ENCODE data around the gene TNFRSF9.
A peak's percentile ranks its signal among the peaks of the same experiment; 100 is the strongest.
"Not testable (repeated sequence)": the region's sequence is repeated elsewhere in the genome, so short reads cannot be mapped to it uniquely, and the experiment has no call there.

The TNFRSF9 gene

DNA sequence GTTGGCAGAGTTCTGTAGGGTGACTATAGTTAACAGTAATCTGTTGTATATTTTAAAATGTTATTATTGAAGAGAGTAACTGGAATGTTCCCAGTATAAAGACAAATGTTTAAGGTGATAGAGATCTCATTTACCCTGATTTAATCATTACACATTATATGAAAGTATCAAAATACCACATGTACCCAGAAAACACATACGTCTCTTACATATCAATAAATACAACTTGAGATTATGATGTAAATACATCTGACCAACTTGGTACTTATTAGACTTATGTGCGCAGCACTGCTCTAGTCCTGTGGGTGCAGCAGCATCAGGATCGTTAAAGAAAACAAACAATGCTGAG is 20.2 kb upstream of the TNFRSF9 start:
- DNase-seq, result no peak

DNA sequence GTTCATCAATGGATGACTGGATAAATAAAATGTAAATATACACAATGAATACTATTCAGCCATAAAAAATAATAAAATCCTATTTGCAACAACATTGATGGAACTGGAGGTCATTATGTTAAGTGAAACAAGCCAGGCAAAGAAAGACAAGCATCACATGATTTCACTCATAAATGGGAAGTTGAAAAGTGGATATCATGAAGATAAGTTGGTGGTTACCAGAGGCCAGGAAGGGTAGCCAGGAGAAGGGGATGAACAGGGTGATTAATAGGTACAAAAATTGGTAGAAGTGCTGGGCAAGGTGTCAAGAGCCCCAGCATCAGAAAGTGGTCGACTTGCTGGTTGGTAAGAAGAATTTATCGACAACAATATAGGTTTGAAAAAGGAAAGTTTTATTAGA is 19.5 kb upstream of the TNFRSF9 start:
- DNase-seq, result no peak

GRCh38 chr1:7956218-7957032 is 15.8 kb upstream of the TNFRSF9 start:
- peak; percentile 81 for DNase-seq

GRCh38 chr1:7954683-7955082 is 14.0 kb upstream of the TNFRSF9 start:
- no peak for DNase-seq

DNA sequence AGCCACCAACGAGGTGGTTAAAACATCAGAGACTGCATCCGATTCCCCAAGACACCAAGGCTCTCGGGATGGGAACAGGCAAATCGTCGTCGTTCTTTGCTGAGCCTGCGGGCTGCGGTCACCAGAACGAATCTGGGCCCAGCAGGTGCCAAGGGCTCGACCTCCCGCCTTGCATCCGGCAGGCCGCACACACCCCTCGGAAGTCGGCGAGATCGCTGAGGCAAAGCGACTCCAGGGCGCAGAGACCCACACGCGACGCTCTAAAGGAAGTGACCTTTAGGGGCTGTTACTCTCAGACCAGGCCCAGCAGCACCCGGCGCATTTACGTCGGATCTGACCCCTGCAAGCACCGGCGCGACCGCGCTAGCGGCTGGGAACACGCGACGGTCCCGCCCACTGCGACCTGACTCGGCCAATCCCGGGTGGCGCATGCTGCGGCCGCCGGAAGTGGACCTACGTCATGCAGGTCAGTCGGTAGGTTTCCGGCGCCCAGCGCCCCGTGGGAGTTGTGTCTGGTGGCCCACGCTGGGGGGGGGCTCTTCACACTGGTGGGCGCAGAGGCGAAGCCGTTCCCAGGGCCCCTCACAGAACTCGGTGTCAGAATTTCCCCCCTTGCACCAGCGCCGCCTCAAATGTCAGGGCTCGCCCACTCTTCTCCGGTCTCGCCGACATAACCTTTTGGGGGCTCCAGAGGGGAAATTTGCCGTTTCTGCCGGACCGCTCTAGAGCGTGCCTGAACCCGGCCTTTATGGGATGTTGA is 13.4 kb upstream of the TNFRSF9 start:
- DNase-seq, result peak; percentile 85

GRCh38 chr1:7952791-7953190 is 12.2 kb upstream of the TNFRSF9 start:
- not testable (repeated sequence) for DNase-seq

DNA sequence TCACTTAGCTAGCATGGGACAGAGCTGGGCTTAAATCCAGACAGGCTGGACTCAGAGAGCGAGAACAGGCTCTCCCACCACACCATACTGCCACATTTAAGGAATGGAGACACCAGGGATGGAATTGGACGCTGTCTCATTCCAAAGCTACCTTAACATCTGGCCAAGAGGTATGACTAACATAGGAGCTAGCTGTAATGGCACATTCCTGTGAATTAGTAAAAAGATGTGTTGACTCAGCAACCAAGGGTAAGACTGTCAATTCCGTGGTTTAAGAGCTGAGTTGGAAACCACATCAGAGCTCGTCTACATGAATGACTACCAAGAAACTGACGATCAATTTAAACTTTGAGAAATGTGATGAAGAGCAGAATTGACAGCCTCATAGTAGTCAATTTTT is 8.3 kb upstream of the TNFRSF9 start:
- DNase-seq, result peak; percentile 88

- no peak for DNase-seq
Observed at GRCh38 chr1:7943251-7943650, 2.6 kb upstream of the TNFRSF9 start.

DNA sequence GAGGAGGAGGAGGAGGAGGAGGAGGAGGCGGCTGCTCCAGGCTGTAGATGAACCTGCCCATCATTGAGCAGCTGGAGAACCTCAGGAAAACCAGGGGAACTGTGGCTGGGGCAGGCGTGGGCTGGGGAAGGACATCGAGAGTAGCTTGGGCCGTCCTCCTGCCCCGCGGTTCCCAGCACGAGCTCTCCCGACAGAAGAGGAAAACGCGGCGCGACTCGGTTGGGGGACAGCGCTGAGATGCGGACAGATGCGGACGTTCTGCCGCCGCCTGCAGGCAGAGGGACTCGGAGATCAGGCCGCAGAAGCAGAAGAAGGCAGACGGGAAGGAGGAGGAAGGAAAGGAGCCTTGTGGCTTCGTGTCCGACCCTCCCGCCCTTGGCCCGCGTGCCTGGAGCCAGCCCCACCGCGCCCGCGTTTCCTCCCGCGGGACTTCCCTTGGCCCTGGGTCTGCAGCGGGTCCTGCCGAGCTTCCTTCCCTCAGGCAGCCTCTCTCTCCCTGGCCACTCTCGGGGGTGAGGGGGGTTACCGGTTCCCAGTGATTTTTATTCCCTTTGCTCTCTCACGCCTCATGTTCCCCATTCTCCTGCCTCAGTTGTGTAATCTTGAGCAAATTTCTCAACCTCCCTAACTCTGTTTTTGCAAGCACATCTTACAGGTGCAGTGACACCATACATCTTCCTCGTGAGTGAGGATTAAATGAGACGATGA is 1.7 kb upstream of the TNFRSF9 start:
- peak; percentile 34 for DNase-seq

GRCh38 chr1:7941437-7941793 is 776 bp upstream of the TNFRSF9 start:
- peak; percentile 68 for DNase-seq

GRCh38 chr1:7940034-7940433 is 605 bp downstream of the TNFRSF9 start:
- DNase-seq, result no peak

GRCh38 chr1:7938070-7938469 is 2.6 kb downstream of the TNFRSF9 start:
- DNase-seq, result no peak

DNA sequence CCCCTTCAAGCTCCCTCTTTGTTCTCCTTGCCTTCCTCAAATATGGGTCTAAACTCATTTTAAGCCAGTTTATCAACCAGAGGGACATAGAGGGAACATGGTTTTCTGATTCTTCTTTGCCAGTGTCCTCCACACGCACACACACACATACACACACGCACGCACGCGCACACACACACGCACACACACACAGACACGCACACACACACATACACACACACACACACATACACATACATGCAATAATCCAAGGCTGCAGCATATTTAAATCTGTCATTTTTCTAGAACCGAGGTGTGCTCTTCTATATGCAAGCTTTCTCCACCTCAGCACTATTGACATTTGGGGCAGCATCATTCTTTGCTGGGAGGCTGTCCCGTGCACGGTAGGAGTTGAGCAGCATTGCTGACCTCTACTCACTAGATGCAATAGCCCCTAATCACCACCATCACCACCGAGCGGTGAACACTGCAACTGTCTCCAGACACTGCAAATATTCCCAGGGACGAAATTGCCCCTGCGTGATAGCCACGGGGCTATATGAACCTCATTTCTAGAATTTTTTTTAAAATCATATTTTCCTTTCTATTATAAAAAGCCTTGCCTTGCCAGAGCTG is 8.0 kb downstream of the TNFRSF9 start:
- no peak for DNase-seq

GRCh38 chr1:7931446-7931812 is 9.2 kb downstream of the TNFRSF9 start:
- no peak for DNase-seq

GRCh38 chr1:7930645-7931445 is 9.8 kb downstream of the TNFRSF9 start:
- no peak for DNase-seq

- no peak for DNase-seq
Observed at GRCh38 chr1:7929637-7930036, 11.0 kb downstream of the TNFRSF9 start.

DNA sequence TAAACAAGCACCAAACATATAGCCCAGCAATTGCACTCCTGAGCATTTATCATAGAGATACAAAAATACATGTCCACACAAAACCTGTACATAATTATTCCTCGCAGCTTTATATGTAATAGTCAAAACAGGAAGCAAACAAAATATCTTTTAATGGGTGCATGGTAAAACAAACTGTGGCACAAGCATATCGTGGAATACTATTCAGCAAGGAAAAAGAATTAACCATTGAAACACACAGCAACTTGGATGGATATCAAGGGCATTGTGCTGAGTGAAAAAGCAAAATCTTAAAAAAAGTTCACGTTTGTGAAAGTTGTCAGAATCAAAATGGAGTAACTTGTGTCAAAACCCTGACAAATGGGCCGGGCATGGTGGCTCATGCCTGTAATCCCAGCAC is 12.4 kb downstream of the TNFRSF9 start:
- no peak for DNase-seq

DNA sequence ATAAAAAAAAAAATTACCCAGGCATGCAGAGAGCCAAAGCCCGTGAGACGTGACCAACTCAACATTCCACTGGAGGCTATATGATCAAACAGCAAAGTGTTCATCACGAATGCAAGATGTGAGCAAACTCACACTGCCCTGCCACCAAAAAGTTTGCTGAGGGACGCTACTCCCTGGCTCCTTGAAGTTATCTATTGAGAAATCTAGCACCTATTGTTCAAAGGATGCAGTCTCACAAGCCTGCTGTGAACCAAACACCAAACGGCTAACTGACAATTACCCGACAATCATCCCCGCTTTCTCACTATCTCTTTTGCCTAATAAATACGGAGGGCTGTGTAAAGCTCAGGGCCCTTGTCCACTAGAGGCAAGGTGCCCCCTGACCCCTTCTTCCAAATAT is 13.6 kb downstream of the TNFRSF9 start:
- not testable (repeated sequence) for DNase-seq

GRCh38 chr1:7922301-7922700 is 18.3 kb downstream of the TNFRSF9 start:
- peak; percentile 60 for DNase-seq

DNA sequence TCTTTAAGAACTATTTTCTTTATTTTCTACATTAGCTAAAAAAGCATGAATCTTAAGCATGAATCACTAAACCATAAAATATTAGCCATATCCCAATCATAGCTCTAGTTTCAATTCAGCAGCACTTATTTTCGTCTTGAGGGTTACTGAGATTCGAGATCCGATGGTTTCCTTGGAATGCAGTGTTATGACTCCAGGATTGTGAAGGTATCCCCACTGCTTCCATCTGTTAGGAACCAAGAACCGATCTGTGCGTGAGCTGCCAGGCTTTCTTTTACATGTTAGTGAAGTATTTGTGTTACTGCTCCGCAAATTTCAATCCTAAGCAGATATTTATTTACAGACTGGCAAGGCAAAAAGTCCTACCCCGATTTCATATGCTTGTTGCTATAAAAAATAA is 18.8 kb downstream of the TNFRSF9 start:
- DNase-seq, result peak; percentile 45

DNA sequence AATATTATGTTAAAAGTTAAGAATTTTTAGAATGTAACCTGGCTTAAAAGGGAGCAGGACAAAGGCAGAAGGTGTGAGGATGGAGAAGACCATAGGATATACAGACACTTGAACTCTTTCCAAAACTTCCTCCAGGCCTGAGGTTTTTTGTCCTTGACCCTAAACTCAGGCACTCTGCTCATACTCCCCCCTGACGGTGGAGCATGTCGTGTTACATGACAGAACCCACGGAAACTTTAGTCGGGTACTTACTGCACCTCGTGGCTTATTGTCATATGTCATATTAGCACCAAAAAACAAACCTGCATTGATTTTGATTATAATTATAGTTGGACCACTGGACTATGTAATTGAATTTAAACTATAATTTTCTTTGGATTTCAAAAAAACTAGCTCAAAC is 20.8 kb downstream of the TNFRSF9 start:
- no peak for DNase-seq

- DNase-seq, result not testable (repeated sequence)
Observed at GRCh38 chr1:7917971-7918370, 22.7 kb downstream of the TNFRSF9 start.

GRCh38 chr1:7916501-7916830 is 24.2 kb downstream of the TNFRSF9 start:
- DNase-seq, result no peak

Data from EL (cell line).